ENCODE results near the gene KRTAP16-1. TPM values are rescaled to one million over a fixed set of nuclear protein-coding genes. Genes with fewer than 3 reads are reported as not detected.

KRTAP16-1 gene
- total and polyA plus RNA-seq, 10 of the 15 experiments (the other 5 are each of a cell fraction or from before 2014, with no cell fraction given) = 0.23 TPM; not detected in 9

DNA sequence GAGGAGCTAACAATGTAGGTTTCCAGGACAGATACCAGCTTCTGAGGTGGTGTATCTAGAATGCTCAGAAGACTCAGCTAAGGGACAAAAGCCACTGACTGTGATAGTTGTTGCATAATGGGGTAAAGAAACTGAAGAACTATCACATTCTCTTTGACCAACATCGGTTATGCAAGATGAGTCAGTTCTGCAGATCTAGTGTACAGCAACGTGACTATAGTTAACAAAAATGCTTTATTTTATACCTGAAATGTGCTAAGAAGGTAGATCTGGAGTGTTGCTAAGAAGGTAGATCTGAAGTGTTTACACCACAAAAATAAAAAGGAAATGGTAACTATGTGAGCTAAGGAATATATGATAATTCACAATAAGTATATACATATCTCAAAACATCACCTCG, 41.4 kb downstream of the KRTAP16-1 start (continued):
- no peak for TF ChIP-seq BCL11A (IDR thresholded peaks at IDR 0.05; ENCODE audit: low read depth, low read length)

GRCh38 chr17:41265078-41265477, 44.0 kb downstream of the KRTAP16-1 start, which contains the start of gene KRTAP9-6:
Gene KRTAP9-6, plus strand, starts transcription at chr17:41265378. Its CDS starts 0 bp downstream, at chr17:41265378.
- in situ Hi-C loops (cut with MboI) (no loop called here), intact Hi-C loops (cut with micrococcal nuclease; ENCODE audit: unreplicated experiment) (no loop called here)
- no peaks in the 10 kb centered on the region; a peak in 1 of 4 replicates for H3K27me3 ChIP-seq (replicated peaks in 1 of 2; ENCODE audit: control insufficient read depth in 2 of 2, insufficient read depth in 2 of 2, low read length in 1 of 2)
- CTCF ChIA-PET = no interaction called here
- POLR2A ChIA-PET = no interaction called here
- no TSS peak for BruUV-seq (replicated peaks)
- SMC1A ChIA-PET (ENCODE audit: uncharacterized antibody, unreplicated experiment) = no interaction called here
- H3K36me3 ChIP-seq (ENCODE audit: control insufficient read depth in 2 of 2, insufficient read depth in 2 of 2, low read length in 1 of 2) = no peaks in the 10 kb centered on the region
- no peaks in the 10 kb centered on the region for H3K4me1 ChIP-seq (ENCODE audit: control insufficient read depth, insufficient read depth, low read length)
- H3K9me3 ChIP-seq (replicated peaks; ENCODE audit: control insufficient read depth, insufficient read depth, low read length) = no peaks in the 10 kb centered on the region
- FAIRE-seq = no peak
- no peak for ATAC-seq
- no peak within 1 kb of the TSS for H2AFZ ChIP-seq (ENCODE audit: control insufficient read depth, low read depth, low read length)
- no peak within 1 kb of the TSS for H3K4me2 ChIP-seq (ENCODE audit: control insufficient read depth, insufficient read depth)
- no peak for DNase-seq (ENCODE audit: low read depth, low spot score)
- RAD21 ChIA-PET (ENCODE audit: unreplicated experiment) = interaction anchor here (1.3 kb wide), 1 partner anchor 12 kb away, joined by 3 read pairs; no protein-coding TSS in a partner anchor
- no peaks in the 10 kb centered on the region for H4K20me1 ChIP-seq (ENCODE audit: control insufficient read depth, insufficient read depth)
- no peak within 1 kb of the TSS for H3K9ac ChIP-seq (ENCODE audit: control insufficient read depth, insufficient read depth, low read length)
- no peak within 1 kb of the TSS for H3K4me3 ChIP-seq
- no peak within 1 kb of the TSS for H3K27ac ChIP-seq (ENCODE audit: control insufficient read depth, insufficient read depth)
- 3% methylated on average over 2 of the region's 2 CpGs for WGBS (ENCODE audit: insufficient coverage, insufficient replicate concordance, low lambda C conversion rate, missing lambda C conversion rate)
- no peaks in the 10 kb centered on the region for H3K79me2 ChIP-seq (ENCODE audit: control insufficient read depth, insufficient read depth, low read length)
- no peak for TF ChIP-seq NRF1 (conservative IDR thresholded peaks at IDR 0.05; ENCODE audit: low read depth, low read length)
- no peak for TF ChIP-seq EP300 (IDR thresholded peaks at IDR 0.05; ENCODE audit: borderline replicate concordance in 1 of 2, control insufficient read depth in 1 of 2, low read depth in 2 of 2, low read length in 2 of 2)
- TF ChIP-seq, protein P1, sequence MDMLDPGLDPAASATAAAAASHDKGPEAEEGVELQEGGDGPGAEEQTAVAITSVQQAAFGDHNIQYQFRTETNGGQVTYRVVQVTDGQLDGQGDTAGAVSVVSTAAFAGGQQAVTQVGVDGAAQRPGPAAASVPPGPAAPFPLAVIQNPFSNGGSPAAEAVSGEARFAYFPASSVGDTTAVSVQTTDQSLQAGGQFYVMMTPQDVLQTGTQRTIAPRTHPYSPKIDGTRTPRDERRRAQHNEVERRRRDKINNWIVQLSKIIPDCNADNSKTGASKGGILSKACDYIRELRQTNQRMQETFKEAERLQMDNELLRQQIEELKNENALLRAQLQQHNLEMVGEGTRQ (IDR thresholded peaks at IDR 0.05; ENCODE audit: borderline replicate concordance, low read depth, low read length) = no peak

DNA sequence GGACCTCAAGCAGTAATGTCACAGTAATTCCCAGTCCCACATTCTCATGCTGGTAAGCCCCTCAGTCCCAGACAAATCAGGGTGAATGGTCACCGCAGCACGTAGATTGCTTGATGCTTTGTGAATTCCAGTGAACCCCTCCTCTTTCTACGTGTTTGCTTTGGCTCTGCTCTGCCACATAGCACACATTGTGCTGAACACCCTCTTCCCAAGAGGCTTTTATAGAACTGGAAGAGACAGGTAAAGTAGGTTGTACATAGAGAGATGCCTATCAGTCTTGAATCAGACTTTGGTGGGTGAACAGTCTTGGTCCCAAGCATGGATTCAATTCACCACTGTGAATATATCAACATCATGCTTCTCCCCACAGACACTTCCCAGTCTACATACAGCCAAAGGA, 44.5 kb downstream of the KRTAP16-1 start:
- CTCF ChIA-PET = no interaction called here
- no peak overlapping the region for H3K4me2 ChIP-seq (ENCODE audit: control insufficient read depth, insufficient read depth)
- H3K27me3 ChIP-seq (replicated peaks in 1 of 2; ENCODE audit: control insufficient read depth in 2 of 2, insufficient read depth in 2 of 2, low read length in 1 of 2) = no peaks in the 10 kb centered on the region; a peak in 1 of 4 replicates
- H2AFZ ChIP-seq (ENCODE audit: control insufficient read depth, low read depth, low read length) = no peak overlapping the region
- BruUV-seq (replicated peaks) = no TSS peak
- 16% methylated on average over 3 of the region's 3 CpGs for WGBS (ENCODE audit: insufficient coverage, insufficient replicate concordance, low lambda C conversion rate, missing lambda C conversion rate)
- intact Hi-C loops (cut with micrococcal nuclease; ENCODE audit: unreplicated experiment) (no loop called here), in situ Hi-C loops (cut with MboI) (no loop called here)
- no peaks in the 10 kb centered on the region for H3K36me3 ChIP-seq (ENCODE audit: control insufficient read depth in 2 of 2, insufficient read depth in 2 of 2, low read length in 1 of 2)
- H3K79me2 ChIP-seq (ENCODE audit: control insufficient read depth, insufficient read depth, low read length) = no peaks in the 10 kb centered on the region
- H3K4me1 ChIP-seq (ENCODE audit: control insufficient read depth, insufficient read depth, low read length) = no peaks in the 10 kb centered on the region
- POLR2A ChIA-PET = no interaction called here
- RAD21 ChIA-PET (ENCODE audit: unreplicated experiment) = interaction anchor here (1.3 kb wide), 1 partner anchor 12 kb away, joined by 3 read pairs; no protein-coding TSS in a partner anchor
- no peak for FAIRE-seq
- TF ChIP-seq RBBP5 (conservative IDR thresholded peaks at IDR 0.05) (no peak), DPF2 (IDR thresholded peaks at IDR 0.05) (no peak), RAD51 (IDR thresholded peaks at IDR 0.05) (no peak), RUNX3 (IDR thresholded peaks at IDR 0.05; ENCODE audit: low read length) (no peak), POLR2A (IDR thresholded peaks at IDR 0.05; ENCODE audit: low read depth, low read length) (no peak), BRCA1 (IDR thresholded peaks at IDR 0.05; ENCODE audit: low read depth, low read length) (no peak), GABPA (IDR thresholded peaks at IDR 0.05; ENCODE audit: low read depth) (no peak), PKNOX1 (IDR thresholded peaks at IDR 0.05) (no peak)
- DNase-seq (ENCODE audit: low read depth, low spot score) = no peak
- no peak overlapping the region for H3K27ac ChIP-seq (ENCODE audit: control insufficient read depth, insufficient read depth)
- ATAC-seq = no peak
- SMC1A ChIA-PET (ENCODE audit: uncharacterized antibody, unreplicated experiment) = no interaction called here
- H3K4me3 ChIP-seq = no peak overlapping the region
- H3K9ac ChIP-seq (ENCODE audit: control insufficient read depth, insufficient read depth, low read length) = no peak overlapping the region
- no peaks in the 10 kb centered on the region for H4K20me1 ChIP-seq (ENCODE audit: control insufficient read depth, insufficient read depth)
- no peaks in the 10 kb centered on the region for H3K9me3 ChIP-seq (replicated peaks; ENCODE audit: control insufficient read depth, insufficient read depth, low read length)
